Activated T-cell treated with anti-CD3 and anti-CD28 coated beads, Interleukin-2, amount 50 U/mL, for 24 hours (primary cell): ENCODE measurements around the gene RXFP4.

Experiments
- DNase-seq: peaks from one replicate; pipeline ENCODE4 v3.0.0-alpha.2; 2020
- H3K27ac Mint-ChIP-seq: 2 replicates; pipeline ENCODE4 v1.8.0; 2020; ENCODE audit warnings: mild to moderate bottlenecking, mixed read lengths
- H3K27me3 Mint-ChIP-seq: 2 replicates; pipeline ENCODE4 v1.8.0; 2020; ENCODE audit warnings: mixed read lengths
- H3K36me3 Mint-ChIP-seq: 2 replicates; pipeline ENCODE4 v1.8.0; 2020; ENCODE audit warnings: low read depth, mixed read lengths
- H3K4me1 Mint-ChIP-seq: 2 replicates; pipeline ENCODE4 v1.8.0; 2020; ENCODE audit warnings: low read depth, mixed read lengths
- H3K4me3 Mint-ChIP-seq: 2 replicates; pipeline ENCODE4 v1.8.0; 2020; ENCODE audit warnings: mild to moderate bottlenecking, moderate library complexity, mixed read lengths
- H3K9me3 Mint-ChIP-seq: 2 replicates; pipeline ENCODE4 v1.8.0; 2020; ENCODE audit warnings: mixed read lengths

The RXFP4 gene

GRCh38 chr1:155938220-155938627, 3.2 kb upstream of the RXFP4 start:
- Mint-ChIP-seq H3K4me3 (no peak overlapping the region), H3K27ac (peak overlapping the region; percentile 60)

GRCh38 chr1:155940482-155940992, 901 bp upstream of the RXFP4 start:
- H3K9me3 Mint-ChIP-seq: no peaks in the 10 kb centered on the region

More at GRCh38 chr1:155938220-155938627, 3.2 kb upstream of the RXFP4 start:
- Mint-ChIP-seq H3K9me3 (no peaks in the 10 kb centered on the region), H3K36me3 (no peaks in the 10 kb centered on the region), H3K4me1 (peaks cover 40% of the 10 kb centered on the region), H3K27me3 (no peaks in the 10 kb centered on the region)
- no peak for DNase-seq

GRCh38 chr1:155941845-155942531, 550 bp downstream of the RXFP4 start:
- H3K27ac Mint-ChIP-seq: peak overlapping the region; percentile 90
- peaks cover 28% of the 10 kb centered on the region for H3K36me3 Mint-ChIP-seq
- H3K9me3 Mint-ChIP-seq: no peaks in the 10 kb centered on the region

More at GRCh38 chr1:155940482-155940992, 901 bp upstream of the RXFP4 start:
- no peaks in the 10 kb centered on the region for H3K27me3 Mint-ChIP-seq
- no peak for DNase-seq
- peaks cover 14% of the 10 kb centered on the region for H3K36me3 Mint-ChIP-seq
- peaks cover 57% of the 10 kb centered on the region for H3K4me1 Mint-ChIP-seq
- no peak overlapping the region for H3K4me3 Mint-ChIP-seq
- H3K27ac Mint-ChIP-seq: peak overlapping the region; percentile 90

GRCh38 chr1:155942578-155943141, 1.2 kb downstream of the RXFP4 start:
- no peaks in the 10 kb centered on the region for H3K27me3 Mint-ChIP-seq
- H3K4me1 Mint-ChIP-seq: peaks cover 77% of the 10 kb centered on the region
- H3K9me3 Mint-ChIP-seq: no peaks in the 10 kb centered on the region
- no peak for DNase-seq
- peaks cover 35% of the 10 kb centered on the region for H3K36me3 Mint-ChIP-seq
- peak overlapping the region; percentile 58 for H3K27ac Mint-ChIP-seq
- H3K4me3 Mint-ChIP-seq: no peak overlapping the region

More at GRCh38 chr1:155941845-155942531, 550 bp downstream of the RXFP4 start:
- DNase-seq: no peak
- Mint-ChIP-seq H3K27me3 (no peaks in the 10 kb centered on the region), H3K4me1 (peaks cover 71% of the 10 kb centered on the region), H3K4me3 (no peak overlapping the region)

GRCh38 chr1:155944444-155944799, 3.0 kb downstream of the RXFP4 start:
- no peaks in the 10 kb centered on the region for H3K27me3 Mint-ChIP-seq
- peaks cover 76% of the 10 kb centered on the region for H3K4me1 Mint-ChIP-seq
- H3K27ac Mint-ChIP-seq: peak overlapping the region; percentile 95
- no peak for DNase-seq
- H3K36me3 Mint-ChIP-seq: peaks cover 50% of the 10 kb centered on the region
- no peak overlapping the region for H3K4me3 Mint-ChIP-seq
- H3K9me3 Mint-ChIP-seq: no peaks in the 10 kb centered on the region

GRCh38 chr1:155946633-155947219, 5.3 kb downstream of the RXFP4 start:
- H3K9me3 Mint-ChIP-seq: no peaks in the 10 kb centered on the region
- H3K36me3 Mint-ChIP-seq: peaks cover 69% of the 10 kb centered on the region
- peak overlapping the region; percentile 72 for H3K4me3 Mint-ChIP-seq
- no peak for DNase-seq
- peaks cover 55% of the 10 kb centered on the region for H3K4me1 Mint-ChIP-seq
- H3K27me3 Mint-ChIP-seq: no peaks in the 10 kb centered on the region
- H3K27ac Mint-ChIP-seq: peak overlapping the region; percentile 95

GRCh38 chr1:155947292-155947691, 5.9 kb downstream of the RXFP4 start:
- H3K9me3 Mint-ChIP-seq: no peaks in the 10 kb centered on the region
- peaks cover 50% of the 10 kb centered on the region for H3K4me1 Mint-ChIP-seq
- no peaks in the 10 kb centered on the region for H3K27me3 Mint-ChIP-seq
- H3K36me3 Mint-ChIP-seq: peaks cover 75% of the 10 kb centered on the region
- H3K4me3 Mint-ChIP-seq: peak overlapping the region; percentile 72
- DNase-seq: no peak
- peak overlapping the region; percentile 95 for H3K27ac Mint-ChIP-seq

GRCh38 chr1:155947741-155948140, 6.3 kb downstream of the RXFP4 start:
- DNase-seq: no peak
- H3K27me3 Mint-ChIP-seq: no peaks in the 10 kb centered on the region
- no peaks in the 10 kb centered on the region for H3K9me3 Mint-ChIP-seq
- H3K4me3 Mint-ChIP-seq: no peak overlapping the region
- peak overlapping the region; percentile 95 for H3K27ac Mint-ChIP-seq
- peaks cover 46% of the 10 kb centered on the region for H3K4me1 Mint-ChIP-seq
- peaks cover 80% of the 10 kb centered on the region for H3K36me3 Mint-ChIP-seq

GRCh38 chr1:155950829-155951228, 9.4 kb downstream of the RXFP4 start:
- Mint-ChIP-seq H3K4me1 (peaks cover 24% of the 10 kb centered on the region), H3K27me3 (no peaks in the 10 kb centered on the region), H3K27ac (no peak overlapping the region), H3K36me3 (peaks cover 90% of the 10 kb centered on the region), H3K9me3 (no peaks in the 10 kb centered on the region), H3K4me3 (no peak overlapping the region)
- no peak for DNase-seq

GRCh38 chr1:155951753-155952504, 10.5 kb downstream of the RXFP4 start:
- Mint-ChIP-seq H3K36me3 (peaks cover 90% of the 10 kb centered on the region), H3K9me3 (no peaks in the 10 kb centered on the region), H3K27me3 (no peaks in the 10 kb centered on the region), H3K4me3 (no peak overlapping the region), H3K4me1 (peaks cover 13% of the 10 kb centered on the region), H3K27ac (peak overlapping the region; percentile 80)
- DNase-seq: no peak

- Mint-ChIP-seq H3K4me1 (peaks cover 8% of the 10 kb centered on the region), H3K9me3 (no peaks in the 10 kb centered on the region), H3K27me3 (no peaks in the 10 kb centered on the region), H3K36me3 (peaks cover 90% of the 10 kb centered on the region), H3K4me3 (no peak overlapping the region), H3K27ac (peak overlapping the region; percentile 80)
- no peak for DNase-seq
Observed at GRCh38 chr1:155952505-155952890, 11.1 kb downstream of the RXFP4 start.

- Mint-ChIP-seq H3K4me1 (no peaks in the 10 kb centered on the region), H3K4me3 (no peak overlapping the region), H3K9me3 (no peaks in the 10 kb centered on the region), H3K27me3 (no peaks in the 10 kb centered on the region), H3K27ac (peak overlapping the region; percentile 68), H3K36me3 (peaks cover 91% of the 10 kb centered on the region)
- DNase-seq: no peak
Observed at GRCh38 chr1:155954645-155955044, 13.2 kb downstream of the RXFP4 start.

- Mint-ChIP-seq H3K4me3 (no peak overlapping the region), H3K9me3 (no peaks in the 10 kb centered on the region), H3K36me3 (peaks cover 95% of the 10 kb centered on the region), H3K27me3 (no peaks in the 10 kb centered on the region), H3K4me1 (peaks cover 7% of the 10 kb centered on the region), H3K27ac (peak overlapping the region; percentile 70)
- DNase-seq: no peak
Observed at GRCh38 chr1:155957411-155957915, 16.0 kb downstream of the RXFP4 start.

GRCh38 chr1:155960081-155960745, 18.8 kb downstream of the RXFP4 start:
- Mint-ChIP-seq H3K4me3 (no peak overlapping the region), H3K4me1 (peaks cover 10% of the 10 kb centered on the region), H3K27ac (peak overlapping the region; percentile 83), H3K36me3 (peaks cover 86% of the 10 kb centered on the region), H3K9me3 (no peaks in the 10 kb centered on the region), H3K27me3 (no peaks in the 10 kb centered on the region)
- DNase-seq: no peak
